Muscle layer of colon (tissue), 2 donors: Measurements from ENCODE around the gene RCOR1.
"Not testable (repeated sequence)": the region's sequence is repeated elsewhere in the genome, so short reads cannot be mapped to it uniquely, and the experiment has no call there.

ENCODE experiments used
- H3K27ac ChIP-seq: one replicate; pipeline ENCODE4 v1.7.0; 2013; ENCODE audit warnings: low read depth, mild to moderate bottlenecking, low read length, moderate library complexity
- H3K27me3 ChIP-seq, 2 donors: one replicate each; pipeline ENCODE4 v1.7.0; 2013; ENCODE audit warnings: low read length in 2 of 2, mild to moderate bottlenecking in 2 of 2; ENCODE audit not compliant: insufficient read depth in 2 of 2, control insufficient read depth in 1 of 2
- H3K36me3 ChIP-seq: one replicate; pipeline ENCODE4 v1.7.0; 2013; ENCODE audit warnings: mild to moderate bottlenecking, low read length; ENCODE audit not compliant: insufficient read depth
- H3K4me1 ChIP-seq: one replicate; pipeline ENCODE4 v1.7.0; 2013; ENCODE audit warnings: mild to moderate bottlenecking, low read length; ENCODE audit not compliant: insufficient read depth
- H3K4me3 ChIP-seq, 2 donors: one replicate each; pipeline ENCODE4 v1.7.0; 2013; ENCODE audit warnings: low read length in 2 of 2, low read depth in 1 of 2, mild to moderate bottlenecking in 1 of 2, moderate library complexity in 1 of 2
- H3K9ac ChIP-seq: one replicate; pipeline ENCODE4 v1.7.0; 2013; ENCODE audit warnings: low read length
- H3K9me3 ChIP-seq: one replicate; pipeline ENCODE4 v1.7.0; 2013; ENCODE audit warnings: mild to moderate bottlenecking, low read length
- donor health status: abdominal sarcoma.
- donor health status: Adenocarcinoma of cecum.

RCOR1 gene

GRCh38 chr14:102751088-102751487 is 158.6 kb downstream of the RCOR1 start:
- no peaks in the 10 kb centered on the region for H3K27me3 ChIP-seq
- H3K4me3 ChIP-seq, result no peak overlapping the region
- H3K36me3 ChIP-seq, result no peaks in the 10 kb centered on the region
- H3K4me1 ChIP-seq, result no peaks in the 10 kb centered on the region
- no peak overlapping the region for H3K27ac ChIP-seq
- H3K9ac ChIP-seq, result no peak overlapping the region
- H3K9me3 ChIP-seq, result no peaks in the 10 kb centered on the region

GRCh38 chr14:102752239-102752847 is 159.9 kb downstream of the RCOR1 start:
- Histone ChIP-seq H3K4me1 (no peaks in the 10 kb centered on the region), H3K4me3 (no peak overlapping the region), H3K36me3 (no peaks in the 10 kb centered on the region), H3K9ac (no peak overlapping the region), H3K27ac (no peak overlapping the region), H3K9me3 (no peaks in the 10 kb centered on the region), H3K27me3 (no peaks in the 10 kb centered on the region)

GRCh38 chr14:102754370-102755262 is 162.2 kb downstream of the RCOR1 start:
- H3K27me3 ChIP-seq, result no peaks in the 10 kb centered on the region
- H3K9ac ChIP-seq, result no peak overlapping the region
- H3K27ac ChIP-seq, result no peak overlapping the region
- no peak overlapping the region for H3K4me3 ChIP-seq
- no peaks in the 10 kb centered on the region for H3K9me3 ChIP-seq
- H3K36me3 ChIP-seq, result no peaks in the 10 kb centered on the region
- H3K4me1 ChIP-seq, result no peaks in the 10 kb centered on the region

- no peak overlapping the region for H3K9ac ChIP-seq
- H3K27me3 ChIP-seq, result peaks cover 0 to 12% of the 10 kb centered on the region in 2 donors
Observed at GRCh38 chr14:102757646-102758045, 165.2 kb downstream of the RCOR1 start.

GRCh38 chr14:102758087-102758486 is 165.6 kb downstream of the RCOR1 start:
- Histone ChIP-seq H3K4me1 (no peaks in the 10 kb centered on the region), H3K27ac (no peak overlapping the region), H3K27me3 (peaks cover 0 to 12% of the 10 kb centered on the region in 2 donors)

More at GRCh38 chr14:102757646-102758045, 165.2 kb downstream of the RCOR1 start:
- Histone ChIP-seq H3K4me1 (no peaks in the 10 kb centered on the region), H3K4me3 (no peak overlapping the region), H3K36me3 (no peaks in the 10 kb centered on the region), H3K27ac (no peak overlapping the region), H3K9me3 (no peaks in the 10 kb centered on the region)

GRCh38 chr14:102759456-102760187 is 167.2 kb downstream of the RCOR1 start:
- H3K9me3 ChIP-seq, result no peaks in the 10 kb centered on the region
- H3K27me3 ChIP-seq, result peaks cover 0 to 12% of the 10 kb centered on the region in 2 donors
- no peak overlapping the region for H3K27ac ChIP-seq
- H3K4me1 ChIP-seq, result no peaks in the 10 kb centered on the region
- no peak overlapping the region for H3K4me3 ChIP-seq
- H3K9ac ChIP-seq, result no peak overlapping the region
- H3K36me3 ChIP-seq, result no peaks in the 10 kb centered on the region

More at GRCh38 chr14:102758087-102758486, 165.6 kb downstream of the RCOR1 start:
- no peak overlapping the region for H3K4me3 ChIP-seq
- H3K9ac ChIP-seq, result no peak overlapping the region
- no peaks in the 10 kb centered on the region for H3K36me3 ChIP-seq
- H3K9me3 ChIP-seq, result no peaks in the 10 kb centered on the region

- Histone ChIP-seq H3K4me3 (no peak overlapping the region), H3K27ac (no peak overlapping the region), H3K9ac (no peak overlapping the region), H3K36me3 (no peaks in the 10 kb centered on the region), H3K9me3 (no peaks in the 10 kb centered on the region), H3K27me3 (peaks cover 0 to 12% of the 10 kb centered on the region in 2 donors), H3K4me1 (no peaks in the 10 kb centered on the region)
Observed at GRCh38 chr14:102760496-102761193, 168.2 kb downstream of the RCOR1 start.

GRCh38 chr14:102761206-102761605 is 168.8 kb downstream of the RCOR1 start:
- Histone ChIP-seq H3K36me3 (no peaks in the 10 kb centered on the region), H3K9ac (no peak overlapping the region)

GRCh38 chr14:102764220-102764671 is 171.8 kb downstream of the RCOR1 start:
- Histone ChIP-seq H3K4me3 (no peak overlapping the region), H3K9me3 (no peaks in the 10 kb centered on the region), H3K9ac (no peak overlapping the region), H3K36me3 (no peaks in the 10 kb centered on the region), H3K27ac (no peak overlapping the region), H3K27me3 (peaks cover 0 to 12% of the 10 kb centered on the region in 2 donors), H3K4me1 (no peaks in the 10 kb centered on the region)

More at GRCh38 chr14:102761206-102761605, 168.8 kb downstream of the RCOR1 start:
- Histone ChIP-seq H3K4me3 (no peak overlapping the region), H3K27ac (no peak overlapping the region), H3K27me3 (peaks cover 0 to 12% of the 10 kb centered on the region in 2 donors), H3K4me1 (no peaks in the 10 kb centered on the region), H3K9me3 (no peaks in the 10 kb centered on the region)

GRCh38 chr14:102765770-102766169 is 173.3 kb downstream of the RCOR1 start:
- H3K27ac ChIP-seq, H3K9ac ChIP-seq, H3K36me3 ChIP-seq, H3K4me3 ChIP-seq, H3K4me1 ChIP-seq, H3K9me3 ChIP-seq: not testable (repeated sequence)
- peaks cover 0 to 15% of the 10 kb centered on the region in 2 donors for H3K27me3 ChIP-seq
